SIG-M5 treated with dmso at 0.1 percent for 504 hours (cell line): ENCODE results near the gene EFCAB8.
A peak's percentile ranks its signal among the peaks of the same experiment; 100 is the strongest.

Experiments
- DNase-seq: peaks from one replicate; lab custom pipeline; 2025; ENCODE audit not compliant: unreplicated experiment; lab: John Stamatoyannopoulos, UW

EFCAB8 gene

GRCh38 chr20:33004141-33004751 lies 145.5 kb downstream of the EFCAB8 start, which contains the start of gene SUN5:
TSS of gene SUN5 (minus strand) at chr20:33004433. CDS start at chr20:33004340, 93 bp downstream.
- DNase-seq, result no peak

GRCh38 chr20:33005132-33005566 lies 146.4 kb downstream of the EFCAB8 start:
- DNase-seq, result peak; percentile 46

GRCh38 chr20:33005908-33006775 lies 147.4 kb downstream of the EFCAB8 start:
- DNase-seq, result no peak

GRCh38 chr20:33006776-33007375 lies 148.2 kb downstream of the EFCAB8 start:
- DNase-seq, result no peak

- DNase-seq, result no peak
Observed at GRCh38 chr20:33007376-33008335, 148.9 kb downstream of the EFCAB8 start, which contains the start of gene BPIFB2. TSS of gene BPIFB2 (plus strand) at chr20:33007704. CDS start at chr20:33008575, 871 bp downstream.

GRCh38 chr20:33008336-33009213 lies 149.9 kb downstream of the EFCAB8 start:
- no peak for DNase-seq

GRCh38 chr20:33009214-33010132 lies 150.8 kb downstream of the EFCAB8 start:
- no peak for DNase-seq

- no peak for DNase-seq
Observed at GRCh38 chr20:33010133-33010504, 151.4 kb downstream of the EFCAB8 start.

GRCh38 chr20:33010674-33011449 lies 152.1 kb downstream of the EFCAB8 start:
- no peak for DNase-seq
